MCF 10A (cell line): ENCODE data around the gene PPM1L. TPM values are rescaled to one million over a fixed set of nuclear protein-coding genes. Genes with fewer than 3 reads are reported as not detected.

Experiments
- BruUV-seq: library from RNA; stranded (reverse); fragments of 400-500 nt; replicated peaks from 2 replicates; lab custom pipeline; 2021; lab: Mats Ljungman, UMichigan
- CTCF ChIA-PET: fragments of 300-600 bp; sonication (Branson Sonifier 250); formaldehyde crosslinking; extraction: SDS; loops from one replicate; lab custom pipeline; 2021; ENCODE audit warnings: antibody characterized with exemption, inconsistent platforms; lab: Yijun Ruan, JAX
- POLR2A ChIA-PET: fragments of 300-600, 350-650 bp; sonication (Branson Sonifier 250); formaldehyde crosslinking; extraction: SDS; loops from one replicate; lab custom pipeline; 2020; ENCODE audit warnings: antibody characterized with exemption, inconsistent platforms; lab: Yijun Ruan, JAX
- DNase-seq: peaks from one replicate; pipeline ENCODE4 v3.0.0-alpha.2; 2018; ENCODE audit not compliant: unreplicated experiment
- H3K27ac Mint-ChIP-seq: one replicate; pipeline ENCODE4 v1.8.0; 2022; ENCODE audit warnings: mild to moderate bottlenecking, low read depth, mixed read lengths; ENCODE audit not compliant: unreplicated experiment
- H3K27me3 Mint-ChIP-seq: one replicate; pipeline ENCODE4 v1.8.0; 2022; ENCODE audit warnings: mixed read lengths; ENCODE audit not compliant: insufficient read depth, unreplicated experiment
- H3K36me3 Mint-ChIP-seq: one replicate; pipeline ENCODE4 v1.8.0; 2022; ENCODE audit warnings: mild to moderate bottlenecking, moderate library complexity, mixed read lengths; ENCODE audit not compliant: insufficient read depth, unreplicated experiment
- H3K4me1 Mint-ChIP-seq: one replicate; pipeline ENCODE4 v1.8.0; 2022; ENCODE audit warnings: mixed read lengths; ENCODE audit not compliant: insufficient read depth, unreplicated experiment
- H3K4me3 Mint-ChIP-seq: one replicate; pipeline ENCODE4 v1.8.0; 2022; ENCODE audit warnings: mild to moderate bottlenecking, moderate library complexity, mixed read lengths; ENCODE audit not compliant: unreplicated experiment
- H3K9me3 Mint-ChIP-seq: one replicate; pipeline ENCODE4 v1.8.0; 2022; ENCODE audit warnings: mixed read lengths; ENCODE audit not compliant: unreplicated experiment
- CTCF ChIP-seq: fragments of 200-600 bp; IDR thresholded peaks from one replicate; pipeline ENCODE4 v1.8.0; 2022; ENCODE audit warnings: antibody characterized with exemption, mild to moderate bottlenecking; ENCODE audit not compliant: unreplicated experiment
- intact Hi-C: fragments of 100-400 bp; cut with micrococcal nuclease; formaldehyde crosslinking; loops from 2 replicates; pipeline ENCODE4 v1.14.1; 2022
- total RNA-seq: library from RNA; stranded (reverse); gene quantifications from 2 replicates; pipeline ENCODE4 v1.2.3, GENCODE V29; 2022

PPM1L gene
- total RNA-seq, 1 experiment from 2014 or later, result 2.1 TPM

DNA sequence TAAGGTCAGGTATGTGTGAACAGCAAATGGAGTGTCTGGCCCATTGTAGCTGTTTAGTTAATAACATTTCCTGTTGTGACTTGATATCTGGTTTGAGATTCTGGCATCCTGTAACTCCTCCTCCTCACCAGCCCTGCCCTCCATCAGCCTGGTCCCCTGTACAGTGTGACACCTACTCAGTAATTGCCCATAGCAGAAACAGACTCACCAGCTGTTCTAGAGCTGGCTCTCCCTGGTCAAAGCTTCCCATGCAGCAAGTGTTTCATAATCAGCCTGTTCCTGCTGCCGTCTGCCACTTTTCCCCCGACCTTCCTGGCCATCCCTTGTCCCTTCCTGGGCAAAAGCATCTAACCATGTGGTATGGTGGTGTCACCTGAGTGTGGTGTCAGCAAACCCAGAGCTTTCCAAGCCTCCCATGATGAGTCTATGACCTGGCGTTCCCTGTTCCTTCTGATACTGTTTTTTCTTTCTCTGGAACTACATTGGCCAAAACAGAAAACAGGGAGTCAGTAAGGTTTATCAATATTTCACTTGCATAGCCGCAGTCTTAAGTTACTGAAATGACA, 293.7 kb downstream of the PPM1L start:
- ChIA-PET CTCF (no interaction called here), POLR2A (interaction anchor here (0.9 kb wide), 1 partner anchor 15 kb away, joined by 3 read pairs; no protein-coding TSS in a partner anchor)
- Mint-ChIP-seq H3K4me1 (no peaks in the 10 kb centered on the region), H3K36me3 (peaks cover 3% of the 10 kb centered on the region), H3K9me3 (no peaks in the 10 kb centered on the region), H3K4me3 (no peak overlapping the region), H3K27ac (no peak overlapping the region), H3K27me3 (no peaks in the 10 kb centered on the region)
- DNase-seq, result no peak
- intact Hi-C loops, result no loop called here
- no TSS peak for BruUV-seq
- TF ChIP-seq CTCF, result no peak

DNA sequence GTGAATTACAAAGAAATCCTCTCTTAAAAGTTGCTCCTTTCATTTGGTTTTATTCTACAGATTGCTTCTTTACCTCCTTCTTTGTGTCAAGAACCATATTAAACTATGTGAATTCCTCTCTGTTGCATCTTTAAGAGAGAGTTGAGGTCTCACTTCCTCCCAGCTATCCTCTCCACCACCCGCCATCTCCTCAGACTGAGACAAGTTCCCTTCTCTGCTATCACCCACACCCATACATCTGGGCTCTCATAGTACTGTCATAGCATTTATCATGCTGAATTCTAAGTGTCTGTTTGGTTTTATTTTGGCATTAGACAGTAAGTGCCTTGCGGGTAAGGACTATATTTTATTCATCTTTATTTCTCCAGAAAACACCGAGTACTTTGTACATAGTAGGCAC, 294.9 kb downstream of the PPM1L start:
- intact Hi-C loops, result no loop called here
- ChIA-PET CTCF (no interaction called here), POLR2A (no interaction called here)
- no peaks in the 10 kb centered on the region for H3K9me3 Mint-ChIP-seq
- no peak for TF ChIP-seq CTCF
- no peak overlapping the region for H3K4me3 Mint-ChIP-seq
- H3K36me3 Mint-ChIP-seq, result no peaks in the 10 kb centered on the region
- no peak for DNase-seq
- BruUV-seq, result no TSS peak
- no peaks in the 10 kb centered on the region for H3K4me1 Mint-ChIP-seq
- H3K27ac Mint-ChIP-seq, result no peak overlapping the region
- H3K27me3 Mint-ChIP-seq, result no peaks in the 10 kb centered on the region

GRCh38 chr3:161051856-161052255, 295.8 kb downstream of the PPM1L start:
- no peak for DNase-seq
- CTCF ChIA-PET, result interaction anchor here (0.6 kb wide), 1 partner anchor 91 kb away, joined by 3 read pairs; no protein-coding TSS in a partner anchor
- no peak for TF ChIP-seq CTCF
- no peaks in the 10 kb centered on the region for H3K27me3 Mint-ChIP-seq
- POLR2A ChIA-PET, result no interaction called here
- intact Hi-C loops, result no loop called here
- no peaks in the 10 kb centered on the region for H3K36me3 Mint-ChIP-seq
- H3K4me3 Mint-ChIP-seq, result no peak overlapping the region
- H3K4me1 Mint-ChIP-seq, result no peaks in the 10 kb centered on the region
- H3K9me3 Mint-ChIP-seq, result no peaks in the 10 kb centered on the region
- BruUV-seq, result no TSS peak
- H3K27ac Mint-ChIP-seq, result no peak overlapping the region

DNA sequence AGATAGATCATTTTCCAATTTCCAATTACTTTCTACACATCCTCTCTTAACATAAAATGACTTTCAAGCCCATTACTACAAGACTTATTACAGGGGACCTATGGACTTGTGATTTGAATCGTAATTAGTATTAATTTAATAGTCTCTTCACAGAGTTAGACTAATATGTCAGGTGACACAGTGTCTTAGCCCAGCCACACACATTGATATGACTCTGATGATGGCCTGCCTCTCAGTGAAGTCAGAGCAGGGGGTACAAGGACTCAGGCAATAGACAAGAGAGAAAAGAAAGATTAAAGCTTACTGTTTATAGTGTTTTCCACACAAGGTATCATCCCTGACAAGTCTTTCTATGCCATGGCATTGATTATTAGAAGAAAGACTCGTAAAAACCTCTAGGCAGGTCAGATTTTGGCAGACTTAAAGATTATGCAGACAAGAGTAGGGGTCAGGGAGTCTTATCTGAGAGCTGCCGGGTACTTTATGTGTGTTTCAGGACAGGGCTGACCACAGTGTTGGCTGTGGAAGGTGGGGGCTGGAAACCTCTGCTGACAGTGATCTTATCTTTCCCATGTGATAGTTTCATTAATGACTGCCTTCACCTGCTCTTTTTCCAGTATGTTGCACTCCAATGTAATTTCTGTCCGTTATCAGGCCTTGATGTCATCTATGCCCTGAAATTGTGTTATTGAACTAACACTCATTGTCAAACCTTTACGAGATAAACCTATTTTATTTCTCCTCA, 299.0 kb downstream of the PPM1L start:
- POLR2A ChIA-PET, result no interaction called here
- intact Hi-C loops, result no loop called here
- no peaks in the 10 kb centered on the region for H3K36me3 Mint-ChIP-seq

More for the DNA sequence above, 299.0 kb downstream of the PPM1L start:
- DNase-seq, result no peak
- no peak overlapping the region for H3K4me3 Mint-ChIP-seq
- no TSS peak for BruUV-seq
- H3K9me3 Mint-ChIP-seq, result no peaks in the 10 kb centered on the region
- no peak for TF ChIP-seq CTCF
- H3K27me3 Mint-ChIP-seq, result no peaks in the 10 kb centered on the region
- H3K27ac Mint-ChIP-seq, result no peak overlapping the region
- no peaks in the 10 kb centered on the region for H3K4me1 Mint-ChIP-seq
- CTCF ChIA-PET, result interaction anchor here (0.6 kb wide), 1 partner anchor 1823 kb away, joined by 4 read pairs; no protein-coding TSS in a partner anchor
